ENCODE results near the gene ERRFI1. TPM values are rescaled to one million over a fixed set of nuclear protein-coding genes. Genes with fewer than 3 reads are reported as not detected.

Gene ERRFI1
- total RNA-seq, 4 donors from 2014 or later, result 10.0 to 101 (median 70.0) TPM

DNA sequence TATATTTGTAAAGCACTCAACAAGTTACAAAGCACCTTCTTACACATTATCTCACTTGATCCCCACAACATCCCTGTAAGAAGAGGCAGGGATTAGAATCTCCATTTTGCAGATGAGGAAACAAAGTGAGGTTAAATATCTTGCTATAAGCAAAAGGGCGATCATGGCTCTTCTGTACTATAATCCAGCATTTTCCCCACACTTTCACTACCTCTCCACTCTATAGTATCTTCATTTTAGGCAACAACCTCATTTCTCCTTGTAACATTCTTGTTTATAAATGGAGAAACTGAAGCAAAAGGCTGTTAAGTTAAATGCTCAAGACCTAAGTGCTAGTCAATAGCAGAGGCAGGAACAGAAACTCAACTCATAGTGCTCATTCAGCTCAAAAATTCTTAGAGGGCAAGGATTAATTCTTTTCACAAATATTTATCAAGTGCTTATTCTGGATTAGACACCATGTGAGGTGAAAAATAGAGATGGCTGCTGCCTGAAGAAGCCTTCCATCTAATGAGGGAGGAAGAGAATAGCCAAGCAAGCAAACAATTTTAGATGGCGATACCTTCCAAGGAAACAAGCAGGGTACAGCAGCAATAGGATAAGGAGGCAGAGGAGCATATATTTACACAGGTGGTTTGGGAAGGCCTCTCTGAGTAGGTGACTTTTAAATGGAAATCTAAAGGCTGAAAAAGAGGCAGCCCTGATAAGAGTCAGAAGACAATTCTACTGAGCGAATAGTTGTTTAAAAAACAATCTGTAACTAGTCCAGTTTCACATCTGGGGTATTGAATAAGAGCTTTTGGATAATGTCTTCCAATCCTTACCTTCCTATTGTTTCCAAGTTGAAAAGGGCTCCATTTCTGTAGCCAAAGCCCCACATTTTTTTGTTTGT is 3.5 kb downstream of the ERRFI1 start:
- in situ Hi-C loops (cut with MboI; ENCODE audit: low pct_ligation_motif_present in 1 of 4, low pct_unique_long_range_greater_than_20kb in 1 of 4, low sequenced_read_pairs in 3 of 4), result no loop called here
- H3K4me1 ChIP-seq, result peaks cover 9 to 81% (median 48%) of the 10 kb centered on the region in 4 donors
- DNase-seq, result no peak
- no peaks in the 10 kb centered on the region for H3K36me3 ChIP-seq
- peak overlapping the region in 1 of 4 donors; percentile 92 for H3K4me3 ChIP-seq
- no peaks in the 10 kb centered on the region for H3K9me3 ChIP-seq
- WGBS, 2 donors (ENCODE audit: low coverage in 1 of 2), result 78 to 89% methylated on average over 2 to 3 of the region's 3 CpGs
- TF ChIP-seq POLR2AphosphoS5 (IDR thresholded peaks at IDR 0.05) (no peak), POLR2A (IDR thresholded peaks at IDR 0.05) (no peak), EP300 (IDR thresholded peaks at IDR 0.05; ENCODE audit: low read depth) (no peak)
- TF ChIP-seq, protein P1, sequence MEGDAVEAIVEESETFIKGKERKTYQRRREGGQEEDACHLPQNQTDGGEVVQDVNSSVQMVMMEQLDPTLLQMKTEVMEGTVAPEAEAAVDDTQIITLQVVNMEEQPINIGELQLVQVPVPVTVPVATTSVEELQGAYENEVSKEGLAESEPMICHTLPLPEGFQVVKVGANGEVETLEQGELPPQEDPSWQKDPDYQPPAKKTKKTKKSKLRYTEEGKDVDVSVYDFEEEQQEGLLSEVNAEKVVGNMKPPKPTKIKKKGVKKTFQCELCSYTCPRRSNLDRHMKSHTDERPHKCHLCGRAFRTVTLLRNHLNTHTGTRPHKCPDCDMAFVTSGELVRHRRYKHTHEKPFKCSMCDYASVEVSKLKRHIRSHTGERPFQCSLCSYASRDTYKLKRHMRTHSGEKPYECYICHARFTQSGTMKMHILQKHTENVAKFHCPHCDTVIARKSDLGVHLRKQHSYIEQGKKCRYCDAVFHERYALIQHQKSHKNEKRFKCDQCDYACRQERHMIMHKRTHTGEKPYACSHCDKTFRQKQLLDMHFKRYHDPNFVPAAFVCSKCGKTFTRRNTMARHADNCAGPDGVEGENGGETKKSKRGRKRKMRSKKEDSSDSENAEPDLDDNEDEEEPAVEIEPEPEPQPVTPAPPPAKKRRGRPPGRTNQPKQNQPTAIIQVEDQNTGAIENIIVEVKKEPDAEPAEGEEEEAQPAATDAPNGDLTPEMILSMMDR (IDR thresholded peaks at IDR 0.05), result no peak
- H3K27ac ChIP-seq, result peak overlapping the region; percentile 21 to 92 (median 38)
- H3K27me3 ChIP-seq, result no peaks in the 10 kb centered on the region
- intact Hi-C loops (cut with DNase I; ENCODE audit: low total_unique reads), result loop anchor here (10.0 kb wide), 1 partner anchor 192 kb away; no protein-coding TSS in a partner anchor

DNA sequence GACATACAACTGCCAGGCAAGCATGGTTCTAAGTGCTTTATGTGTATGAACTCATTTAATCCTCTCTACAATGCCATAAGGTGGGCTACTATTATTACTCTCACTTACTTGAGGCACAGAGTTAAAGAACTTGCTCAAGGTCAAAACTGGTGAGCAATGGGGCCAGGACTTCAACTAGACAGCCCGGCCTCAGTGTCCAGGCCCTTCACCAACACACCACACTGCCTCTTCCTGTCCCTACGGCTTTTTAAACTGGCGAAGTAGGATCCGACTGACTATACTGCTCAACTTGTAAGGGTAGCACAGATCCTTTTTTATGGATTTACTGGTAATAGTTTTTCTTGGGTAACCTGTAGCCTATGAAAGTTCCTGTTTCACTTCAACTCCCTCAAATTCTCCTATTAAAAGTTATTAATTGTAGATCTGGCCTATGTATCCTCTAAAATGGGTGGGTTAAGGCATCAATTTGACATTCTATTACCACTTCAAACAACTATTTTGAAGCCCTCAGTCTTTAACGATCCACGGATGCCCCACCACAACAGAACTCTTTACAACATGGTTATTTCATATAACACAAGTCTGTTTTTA is 4.3 kb downstream of the ERRFI1 start:
- H3K4me1 ChIP-seq, result peaks cover 12 to 81% (median 44%) of the 10 kb centered on the region in 4 donors
- in situ Hi-C loops (cut with MboI; ENCODE audit: low pct_ligation_motif_present in 1 of 4, low pct_unique_long_range_greater_than_20kb in 1 of 4, low sequenced_read_pairs in 3 of 4) (no loop called here), intact Hi-C loops (cut with DNase I; ENCODE audit: low total_unique reads) (loop anchor here (10.0 kb wide), 1 partner anchor 193 kb away; no protein-coding TSS in a partner anchor)
- DNase-seq, result no peak
- no peaks in the 10 kb centered on the region for H3K9me3 ChIP-seq
- H3K27ac ChIP-seq, result peak overlapping the region in 3 of 4 donors; percentile 21 to 92 (median 31)
- no peaks in the 10 kb centered on the region for H3K36me3 ChIP-seq
- no peak for TF ChIP-seq EP300 (IDR thresholded peaks at IDR 0.05; ENCODE audit: low read depth)
- no peak for TF ChIP-seq POLR2AphosphoS5 (IDR thresholded peaks at IDR 0.05)
- no peak for TF ChIP-seq POLR2A (IDR thresholded peaks at IDR 0.05)
- TF ChIP-seq, protein P1 (IDR thresholded peaks at IDR 0.05), result no peak
- WGBS, 2 donors (ENCODE audit: low coverage in 1 of 2), result 89 to 94% methylated on average over 6 of the region's 6 CpGs
- no peaks in the 10 kb centered on the region for H3K27me3 ChIP-seq
- H3K4me3 ChIP-seq, result no peak overlapping the region

GRCh38 chr1:8020032-8020431 is 6.1 kb downstream of the ERRFI1 start:
- Histone ChIP-seq H3K36me3 (no peaks in the 10 kb centered on the region), H3K4me1 (peaks cover 29 to 91% (median 53%) of the 10 kb centered on the region in 4 donors), H3K27ac (peak overlapping the region; percentile 14 to 75 (median 36)), H3K9me3 (no peaks in the 10 kb centered on the region), H3K4me3 (no peak overlapping the region), H3K27me3 (no peaks in the 10 kb centered on the region)
- no peak for DNase-seq
- TF ChIP-seq POLR2AphosphoS5 (IDR thresholded peaks at IDR 0.05), result peak in 1 of 3 donors; percentile 6
- no peak for TF ChIP-seq POLR2A (IDR thresholded peaks at IDR 0.05)
- TF ChIP-seq EP300 (IDR thresholded peaks at IDR 0.05; ENCODE audit: low read depth), result no peak
- TF ChIP-seq, protein P1 (IDR thresholded peaks at IDR 0.05), result no peak
- in situ Hi-C loops (cut with MboI; ENCODE audit: low pct_ligation_motif_present in 1 of 4, low pct_unique_long_range_greater_than_20kb in 1 of 4, low sequenced_read_pairs in 3 of 4), result no loop called here
- intact Hi-C loops (cut with DNase I; ENCODE audit: low total_unique reads), result loop anchor here (10.0 kb wide), 1 partner anchor 195 kb away; no protein-coding TSS in a partner anchor

DNA sequence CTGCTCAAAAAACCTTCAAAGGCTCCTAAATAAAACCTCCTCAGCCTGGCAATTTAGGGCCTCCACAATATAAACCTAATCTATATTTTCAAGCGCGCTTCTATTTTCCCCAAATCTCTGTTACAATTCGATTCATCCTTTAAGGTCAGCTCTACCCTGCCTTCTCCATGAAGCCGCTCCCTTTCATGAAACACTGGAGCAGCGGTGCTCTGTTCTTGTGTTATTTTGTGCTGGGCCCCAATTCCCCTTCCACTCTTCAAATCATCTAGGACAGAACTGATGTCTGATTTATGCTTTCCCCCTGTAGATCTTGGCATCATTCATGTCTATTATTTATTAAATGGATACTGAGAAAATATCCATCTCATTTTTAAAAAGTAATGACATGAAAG is 6.9 kb downstream of the ERRFI1 start:
- Histone ChIP-seq H3K27ac (peak overlapping the region; percentile 23 to 75 (median 54)), H3K4me3 (no peak overlapping the region), H3K4me1 (peaks cover 29 to 83% (median 57%) of the 10 kb centered on the region in 4 donors), H3K36me3 (peaks cover 0 to 2% (median 0%) of the 10 kb centered on the region in 4 donors), H3K27me3 (no peaks in the 10 kb centered on the region), H3K9me3 (no peaks in the 10 kb centered on the region)
- in situ Hi-C loops (cut with MboI; ENCODE audit: low pct_ligation_motif_present in 1 of 4, low pct_unique_long_range_greater_than_20kb in 1 of 4, low sequenced_read_pairs in 3 of 4) (loop anchor here (5.0 to 10.0 kb wide), 3 partner anchors 296 to 326 kb away; partner anchors contain the start of gene SLC45A1 (in 4 of the 4)), intact Hi-C loops (cut with DNase I; ENCODE audit: low total_unique reads) (no loop called here)
- no peak for TF ChIP-seq EP300 (IDR thresholded peaks at IDR 0.05; ENCODE audit: low read depth)
- no peak for TF ChIP-seq POLR2AphosphoS5 (IDR thresholded peaks at IDR 0.05)
- no peak for TF ChIP-seq POLR2A (IDR thresholded peaks at IDR 0.05)
- TF ChIP-seq, protein P1 (IDR thresholded peaks at IDR 0.05), result no peak
- no peak for DNase-seq
- 93 to 94% methylated on average over 5 of the region's 5 CpGs for WGBS, 2 donors (ENCODE audit: low coverage in 1 of 2)
